GM19351 (cell line): Measurements from ENCODE around the gene DUSP28.

Source experiments
- ATAC-seq: cut with Tn5 transposase; IDR thresholded peaks from one replicate; pipeline ENCODE4 v1.9.1; 2021; ENCODE audit warnings: mild to moderate bottlenecking, moderate library complexity; ENCODE audit not compliant: unreplicated experiment

Gene DUSP28

GRCh38 chr2:240585681-240586197 is 25.6 kb downstream of the DUSP28 start:
- no peak for ATAC-seq

GRCh38 chr2:240586198-240586918 is 26.2 kb downstream of the DUSP28 start, which contains the start of gene CAPN10:
CAPN10 (plus strand) TSS chr2:240586734; CDS start chr2:240586912, 178 bp downstream.
- peak; percentile 48 for ATAC-seq

GRCh38 chr2:240586919-240587800 is 27.0 kb downstream of the DUSP28 start:
- ATAC-seq: no peak

- no peak for ATAC-seq
Measured at GRCh38 chr2:240588006-240588655, 28.0 kb downstream of the DUSP28 start.

GRCh38 chr2:240588669-240589068 is 28.5 kb downstream of the DUSP28 start:
- ATAC-seq: no peak

- ATAC-seq: no peak
Measured at GRCh38 chr2:240589375-240589774, 29.2 kb downstream of the DUSP28 start.

GRCh38 chr2:240589850-240590525 is 29.8 kb downstream of the DUSP28 start:
- no peak for ATAC-seq

- ATAC-seq: no peak
Measured at GRCh38 chr2:240590681-240591111, 30.5 kb downstream of the DUSP28 start.

GRCh38 chr2:240591226-240591625 is 31.1 kb downstream of the DUSP28 start:
- no peak for ATAC-seq

- no peak for ATAC-seq
Measured at GRCh38 chr2:240591784-240592183, 31.6 kb downstream of the DUSP28 start.

GRCh38 chr2:240593026-240593702 is 33.0 kb downstream of the DUSP28 start:
- no peak for ATAC-seq

- no peak for ATAC-seq
Measured at GRCh38 chr2:240593703-240594451, 33.7 kb downstream of the DUSP28 start.

GRCh38 chr2:240594511-240595380 is 34.6 kb downstream of the DUSP28 start:
- no peak for ATAC-seq

GRCh38 chr2:240595381-240596079 is 35.4 kb downstream of the DUSP28 start:
- ATAC-seq: no peak

- ATAC-seq: no peak
Measured at GRCh38 chr2:240596080-240596460, 35.9 kb downstream of the DUSP28 start.

GRCh38 chr2:240596491-240596931 is 36.4 kb downstream of the DUSP28 start:
- ATAC-seq: no peak

- ATAC-seq: no peak
Measured at GRCh38 chr2:240597054-240597418, 36.9 kb downstream of the DUSP28 start.
